ENCODE measurements around the gene ZNF648.
A peak's percentile ranks its signal among the peaks of the same experiment; 100 is the strongest.
"Not testable (repeated sequence)": the region's sequence is repeated elsewhere in the genome, so short reads cannot be mapped to it uniquely, and the experiment has no call there.

ZNF648 gene, protein sequence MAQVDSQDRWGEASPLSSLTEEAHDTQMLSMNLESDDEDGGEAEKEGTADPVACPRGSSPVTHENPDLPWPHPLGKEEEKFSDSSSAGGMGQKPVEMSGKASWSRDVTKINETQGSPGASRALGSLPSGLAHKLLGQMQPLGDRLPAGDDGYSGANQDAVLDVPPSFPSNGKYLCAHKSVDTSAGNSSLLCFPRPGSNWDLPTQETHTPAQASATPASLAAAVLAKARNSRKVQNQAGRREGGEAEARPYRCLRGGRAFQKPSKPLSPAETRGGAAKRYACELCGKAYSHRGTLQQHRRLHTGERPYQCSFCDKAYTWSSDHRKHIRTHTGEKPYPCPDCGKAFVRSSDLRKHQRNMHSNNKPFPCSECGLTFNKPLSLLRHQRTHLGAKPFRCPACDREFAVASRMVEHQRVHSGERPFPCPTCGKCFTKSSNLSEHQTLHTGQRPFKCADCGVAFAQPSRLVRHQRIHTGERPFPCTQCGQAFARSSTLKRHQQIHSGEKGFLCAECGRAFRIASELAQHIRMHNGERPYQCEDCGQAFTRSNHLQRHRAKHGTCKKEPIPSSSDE

DNA sequence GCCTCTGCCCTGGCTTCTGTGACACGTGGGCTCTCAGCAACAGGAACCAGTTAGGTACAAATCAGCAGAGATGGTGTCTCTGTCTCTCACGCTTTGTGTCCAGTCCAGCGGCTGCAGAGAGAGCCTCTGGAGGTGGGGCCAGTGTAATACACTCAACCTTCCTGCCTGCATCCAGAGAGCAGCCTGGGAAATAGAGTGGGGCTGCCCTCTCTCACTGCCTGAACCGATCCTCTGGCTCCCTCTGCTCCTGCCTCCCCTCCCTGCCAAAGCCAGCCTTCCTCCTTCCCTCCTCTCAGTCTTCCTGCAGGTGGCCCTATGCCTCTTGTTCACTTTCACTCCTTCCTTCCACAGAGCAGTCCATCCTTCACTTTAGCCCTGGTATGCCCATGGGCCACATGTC is at the start of gene ZNF648:
Gene ZNF648, minus strand, starts transcription at position 119 of the 400 bp plus-strand sequence. CDS start 3,702 bp downstream, outside the sequence.
- no peak for DNase-seq

DNA sequence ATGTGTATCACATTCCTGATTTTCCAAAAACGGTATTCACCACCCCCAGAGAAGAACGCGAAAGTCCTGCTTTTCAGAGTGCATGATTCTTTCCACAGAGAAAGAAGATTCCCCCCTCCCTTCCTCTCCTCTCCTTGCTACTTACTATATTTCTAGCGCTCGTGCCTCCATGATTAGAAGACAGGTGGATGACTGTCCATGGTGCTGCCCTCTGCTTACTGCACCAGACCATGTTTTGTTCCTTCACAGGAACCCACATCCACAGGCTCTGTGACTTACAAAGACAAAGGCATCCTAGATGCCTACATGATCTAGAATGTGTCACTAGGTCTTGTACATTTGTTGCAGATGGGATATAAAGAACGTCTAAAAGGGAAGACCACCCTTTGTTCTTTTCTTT is 49.1 kb upstream of the ZNF648 start:
- DNase-seq: no peak

- no peak for DNase-seq
Observed at GRCh38 chr1:182109771-182110170, 48.3 kb upstream of the ZNF648 start.

DNA sequence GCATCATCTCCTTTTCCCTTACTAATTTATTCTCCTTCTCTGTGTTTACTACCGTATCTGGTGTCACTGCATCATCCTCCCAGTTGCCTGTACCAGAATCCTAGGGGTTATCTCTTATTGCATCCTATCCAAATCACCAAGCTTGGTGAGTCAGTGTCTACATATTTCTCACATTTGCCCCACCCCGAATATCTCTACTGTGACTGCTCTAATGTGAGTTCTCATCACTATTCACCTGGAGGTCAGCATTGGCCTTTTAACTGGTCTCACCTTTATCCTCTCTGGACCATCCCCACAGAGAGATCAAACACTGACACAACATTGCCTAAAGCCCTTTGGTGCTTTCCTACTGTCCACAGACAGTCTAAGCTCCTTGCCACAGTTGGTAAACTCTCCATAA is 45.7 kb upstream of the ZNF648 start:
- DNase-seq: no peak

DNA sequence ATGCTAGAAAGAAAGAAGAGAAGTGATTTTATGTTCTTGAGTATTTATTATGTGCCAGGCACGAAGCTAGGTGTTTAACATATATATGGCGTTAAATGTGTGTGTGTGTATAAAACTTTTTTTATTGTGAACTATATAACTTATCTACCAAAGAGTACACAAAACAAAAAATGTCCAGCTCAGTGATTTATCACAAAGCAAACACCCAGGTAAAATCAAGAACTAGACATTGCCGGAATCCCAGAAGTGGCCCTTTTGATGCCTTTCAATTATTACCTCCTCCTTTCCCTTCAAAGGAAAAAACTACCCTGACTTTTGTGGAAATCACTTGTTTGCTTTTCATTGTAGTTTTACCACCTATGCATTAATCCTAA is 40.5 kb upstream of the ZNF648 start:
- no peak for DNase-seq

GRCh38 chr1:182101415-182102042 is 40.0 kb upstream of the ZNF648 start:
- DNase-seq: no peak

- DNase-seq: no peak
Observed at GRCh38 chr1:182098301-182098700, 36.8 kb upstream of the ZNF648 start.

DNA sequence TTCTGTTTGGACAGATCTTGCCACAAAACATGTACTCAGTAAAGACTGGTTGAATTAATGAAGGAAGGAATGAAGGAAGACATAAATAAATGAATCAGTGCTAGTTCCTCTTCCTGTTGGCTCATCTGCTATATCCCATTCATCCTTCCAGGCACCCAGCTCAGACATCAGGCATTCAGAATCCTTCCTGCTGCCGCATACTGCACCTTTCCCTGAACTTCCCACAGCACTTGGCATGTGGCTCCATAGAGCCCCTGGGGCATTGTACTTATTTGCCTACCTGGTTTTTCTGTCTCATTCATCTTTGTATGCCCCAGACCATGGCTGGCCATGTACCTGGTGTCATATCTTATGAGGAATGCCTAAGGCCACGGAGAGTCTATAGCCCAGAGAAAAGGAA is 34.4 kb upstream of the ZNF648 start:
- DNase-seq: no peak

DNA sequence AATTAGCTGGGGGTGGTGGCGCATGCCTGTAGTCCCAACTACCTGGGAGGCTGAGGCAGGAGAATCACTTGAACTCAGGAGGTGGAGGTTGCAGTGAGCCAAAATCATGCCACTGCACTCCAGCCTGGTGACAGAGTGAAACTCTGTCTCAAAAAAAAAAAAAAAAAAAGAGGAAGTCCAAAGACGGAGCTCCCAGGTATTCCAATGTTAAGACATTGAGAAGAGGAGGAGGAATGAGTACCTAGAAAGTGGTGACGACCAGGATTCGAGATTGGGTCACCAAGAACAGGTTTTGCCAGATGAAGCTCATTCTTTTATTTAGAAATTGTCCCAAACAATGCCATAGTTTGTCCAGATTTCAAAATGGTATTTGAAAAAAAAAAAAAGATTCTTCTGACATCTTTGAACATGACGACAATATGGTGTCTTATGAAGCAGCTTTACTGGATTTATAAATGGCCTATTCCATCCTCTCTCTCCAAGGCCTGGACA is 33.0 kb upstream of the ZNF648 start:
- DNase-seq: not testable (repeated sequence)

DNA sequence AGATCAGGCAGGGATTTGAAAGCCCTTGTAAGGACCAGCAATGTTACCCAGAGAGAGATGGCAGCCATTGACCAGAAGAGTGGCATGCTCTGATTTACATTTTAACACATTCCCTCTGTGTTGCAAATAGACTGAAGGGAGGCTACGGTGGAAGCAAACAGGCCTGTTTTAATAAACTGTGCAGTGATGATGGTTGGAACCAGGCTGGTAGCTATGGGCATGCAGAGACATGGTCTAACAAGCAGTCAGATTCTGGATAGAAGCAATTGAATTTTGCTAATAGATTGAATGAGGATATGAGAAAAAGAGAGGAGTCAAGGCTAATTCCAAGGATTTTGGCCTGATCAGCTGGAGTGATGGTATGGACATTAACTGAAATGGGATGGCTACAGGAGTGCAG is 32.3 kb upstream of the ZNF648 start:
- no peak for DNase-seq

DNA sequence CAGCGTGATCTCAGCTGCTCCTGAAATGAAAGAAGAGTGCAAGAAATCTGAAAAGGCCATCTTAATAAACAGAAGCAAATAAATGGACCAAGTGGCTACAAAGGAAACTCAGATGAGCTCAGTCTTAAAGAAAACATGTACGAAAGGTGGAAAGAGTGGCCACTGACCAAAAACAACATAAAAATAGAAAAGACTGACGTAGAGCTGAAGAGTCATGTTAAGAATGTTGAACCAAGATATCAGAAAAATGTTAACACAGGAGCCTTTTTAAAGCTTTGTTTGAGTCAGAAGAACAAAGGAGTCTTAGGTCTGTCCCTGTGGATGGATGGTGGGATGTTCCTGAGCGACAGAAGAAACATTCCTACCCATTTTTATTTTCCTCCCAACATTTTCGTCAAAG is 30.8 kb upstream of the ZNF648 start:
- DNase-seq: no peak

GRCh38 chr1:182091083-182091482 is 29.6 kb upstream of the ZNF648 start:
- DNase-seq: no peak

DNA sequence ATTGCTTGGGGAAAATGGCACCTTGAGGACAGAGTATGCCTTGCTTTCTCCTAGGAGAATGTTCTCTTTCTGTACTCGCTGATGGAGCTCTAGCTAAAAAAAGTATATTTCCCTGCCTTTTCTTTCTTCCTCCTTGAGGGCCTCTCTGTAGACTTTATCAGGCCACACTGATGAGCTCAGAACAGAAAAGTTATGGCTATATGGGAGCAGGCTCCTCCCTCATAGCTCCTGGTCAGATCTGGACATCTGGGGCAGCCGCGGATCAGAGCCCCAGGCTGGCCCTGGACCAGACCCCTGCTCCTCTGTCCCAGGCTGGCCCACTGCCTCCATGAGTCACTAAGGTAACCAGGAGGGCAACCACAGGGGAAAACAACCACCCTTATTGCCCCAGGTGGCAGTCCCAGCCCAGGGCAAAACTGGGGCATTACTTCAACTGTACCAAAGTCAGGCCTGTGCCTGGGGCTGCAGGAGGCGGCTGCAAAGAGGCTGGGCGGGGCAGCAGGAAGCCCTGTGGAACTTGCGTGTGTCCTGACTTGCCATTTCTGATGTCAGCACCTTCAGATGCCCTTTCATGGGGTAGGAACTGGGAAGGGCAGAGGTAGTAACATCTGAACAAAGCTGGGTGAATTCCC is 26.3 kb upstream of the ZNF648 start:
- DNase-seq: no peak

DNA sequence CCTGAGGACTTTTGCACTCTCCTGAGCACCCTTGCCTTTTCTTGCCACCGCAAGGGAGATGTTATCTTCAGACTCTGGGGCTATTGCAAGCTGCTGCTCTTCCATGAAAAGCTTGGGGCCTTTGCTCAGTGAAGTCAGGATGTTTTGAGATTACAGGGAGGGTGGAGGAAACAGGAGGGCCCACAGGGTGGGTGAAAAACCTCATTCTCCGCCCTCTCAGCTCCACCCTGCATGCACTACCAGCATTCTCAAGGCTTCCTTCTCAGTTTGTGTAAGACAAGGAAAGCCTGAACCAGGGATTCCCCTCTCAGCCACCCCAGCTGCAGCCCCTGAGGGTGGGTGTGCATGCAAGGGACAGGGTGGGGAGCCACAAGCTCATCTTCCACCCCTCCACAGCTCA is 25.8 kb upstream of the ZNF648 start:
- no peak for DNase-seq

GRCh38 chr1:182086620-182087019 is 25.1 kb upstream of the ZNF648 start:
- no peak for DNase-seq

DNA sequence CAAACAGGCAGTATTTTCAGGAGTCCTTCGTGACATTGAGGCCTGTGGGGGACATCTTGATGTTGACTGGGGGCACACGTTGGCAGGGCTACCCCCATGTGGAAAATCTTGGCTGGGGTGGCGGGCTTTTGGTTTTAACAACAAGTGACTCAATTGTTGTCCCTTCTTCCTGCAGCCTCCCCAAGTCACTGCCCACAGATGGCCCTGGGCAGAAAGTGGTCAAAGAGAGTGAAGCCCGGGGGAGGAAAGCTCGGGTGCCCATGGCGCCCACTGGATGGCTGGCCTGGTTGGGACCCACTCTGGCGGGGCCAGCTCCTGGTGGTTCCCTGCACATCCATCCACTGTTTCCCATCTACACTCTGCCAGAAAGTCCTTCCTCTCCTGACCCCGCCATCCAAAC is 24.6 kb upstream of the ZNF648 start:
- DNase-seq: no peak

DNA sequence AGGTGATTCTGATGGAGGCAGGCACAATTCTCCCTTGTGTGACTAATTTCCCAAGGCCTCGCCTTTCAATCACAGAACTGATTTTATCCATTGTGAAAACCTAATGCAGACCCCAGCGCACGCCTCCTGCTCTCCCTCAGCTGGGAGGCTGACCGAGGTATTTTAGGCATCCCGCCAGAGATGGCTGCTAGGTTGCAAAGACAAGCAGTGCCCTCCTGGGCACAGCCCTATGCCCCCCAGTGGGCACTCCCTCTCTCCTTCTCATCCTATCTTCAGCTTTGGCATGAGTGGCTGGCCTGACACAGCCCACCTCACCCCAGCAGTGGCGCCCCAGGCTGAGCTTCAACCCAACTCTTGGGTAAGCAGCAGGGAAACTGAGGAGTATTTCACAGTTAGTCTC is 24.2 kb upstream of the ZNF648 start:
- DNase-seq: no peak

DNA sequence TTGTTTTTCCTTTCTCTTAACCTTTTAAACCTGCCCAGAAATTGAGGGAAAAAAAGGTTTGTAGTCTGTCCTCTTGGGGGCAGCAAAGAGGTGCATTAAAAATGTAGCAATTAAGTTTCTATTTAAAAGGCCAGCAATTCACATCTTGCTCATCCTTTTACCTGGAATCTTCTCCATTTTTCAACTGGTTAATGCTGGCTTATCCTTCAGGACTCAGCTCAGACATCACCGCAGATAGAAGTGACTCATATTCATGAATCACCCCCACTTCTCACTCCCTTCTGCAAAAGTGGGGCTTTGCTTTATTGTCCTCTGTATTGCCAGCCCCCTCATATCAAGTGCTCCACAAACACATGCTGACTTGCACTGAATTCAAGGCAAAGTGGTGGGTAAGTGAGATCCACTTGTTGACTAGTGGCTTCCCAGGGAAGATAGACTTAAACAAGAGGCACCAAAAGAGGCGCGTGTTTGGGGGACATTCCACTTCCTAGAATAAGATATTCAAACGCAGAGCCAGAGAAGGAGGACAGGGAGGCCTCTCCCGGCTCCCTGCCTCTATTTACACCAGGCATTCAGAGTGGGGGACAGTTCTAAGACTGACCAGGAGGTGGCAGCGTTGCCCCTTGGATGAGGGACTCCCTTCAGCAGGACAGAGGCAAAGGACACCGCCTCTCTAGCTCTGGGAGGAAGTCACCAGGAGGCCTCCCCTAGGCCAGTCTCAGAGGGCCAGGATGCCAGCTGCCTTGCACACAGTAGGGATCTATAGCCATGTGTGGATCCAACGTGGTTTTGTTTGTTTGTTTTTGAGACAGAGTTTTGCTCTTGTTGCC is 23.2 kb upstream of the ZNF648 start:
- DNase-seq: peak; percentile 78

- no peak for DNase-seq
Observed at GRCh38 chr1:182083851-182084486, 22.5 kb upstream of the ZNF648 start.

- no peak for DNase-seq
Observed at GRCh38 chr1:182080955-182081582, 19.6 kb upstream of the ZNF648 start.

DNA sequence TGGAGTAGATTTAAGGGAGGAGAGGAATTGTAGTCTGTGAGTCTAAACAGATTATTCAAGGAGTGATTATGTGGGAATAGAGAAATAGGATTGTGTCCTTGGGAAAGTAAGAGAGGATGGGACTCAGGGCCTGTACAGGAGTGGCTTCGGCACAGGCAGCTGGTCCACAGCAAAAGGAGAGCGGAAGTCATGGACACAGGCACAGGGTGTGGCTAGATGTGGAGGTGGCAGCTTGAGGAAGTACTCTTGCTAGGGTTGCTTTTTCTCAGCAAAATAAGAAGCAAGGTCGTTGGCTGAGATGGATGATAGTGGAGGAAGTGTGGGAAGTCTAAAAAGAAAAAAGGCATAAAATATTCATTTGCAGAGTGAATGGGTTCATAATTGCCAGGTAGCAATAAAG is 18.5 kb upstream of the ZNF648 start:
- no peak for DNase-seq

- no peak for DNase-seq
Observed at GRCh38 chr1:182071924-182072323, 10.4 kb upstream of the ZNF648 start.

Measured in amniotic stem cell (primary cell).